PC-9 (cell line): ENCODE results near the gene SMIM14.

Experiments used
- EZH2 ChIP-seq: fragments of 200-600 bp; sonication (generic); IDR thresholded peaks from 2 replicates; pipeline ENCODE4 v1.8.0; 2017; ENCODE audit warnings: antibody characterized with exemption, low read depth
- TF ChIP-seq, protein P1 (sequence below): fragments of 200-600 bp; sonication (generic); conservative IDR thresholded peaks from 2 replicates; pipeline ENCODE4 v1.6.1; 2017; ENCODE audit warnings: mixed run types, antibody characterized with exemption, mild to moderate bottlenecking, moderate library complexity

DNA sequence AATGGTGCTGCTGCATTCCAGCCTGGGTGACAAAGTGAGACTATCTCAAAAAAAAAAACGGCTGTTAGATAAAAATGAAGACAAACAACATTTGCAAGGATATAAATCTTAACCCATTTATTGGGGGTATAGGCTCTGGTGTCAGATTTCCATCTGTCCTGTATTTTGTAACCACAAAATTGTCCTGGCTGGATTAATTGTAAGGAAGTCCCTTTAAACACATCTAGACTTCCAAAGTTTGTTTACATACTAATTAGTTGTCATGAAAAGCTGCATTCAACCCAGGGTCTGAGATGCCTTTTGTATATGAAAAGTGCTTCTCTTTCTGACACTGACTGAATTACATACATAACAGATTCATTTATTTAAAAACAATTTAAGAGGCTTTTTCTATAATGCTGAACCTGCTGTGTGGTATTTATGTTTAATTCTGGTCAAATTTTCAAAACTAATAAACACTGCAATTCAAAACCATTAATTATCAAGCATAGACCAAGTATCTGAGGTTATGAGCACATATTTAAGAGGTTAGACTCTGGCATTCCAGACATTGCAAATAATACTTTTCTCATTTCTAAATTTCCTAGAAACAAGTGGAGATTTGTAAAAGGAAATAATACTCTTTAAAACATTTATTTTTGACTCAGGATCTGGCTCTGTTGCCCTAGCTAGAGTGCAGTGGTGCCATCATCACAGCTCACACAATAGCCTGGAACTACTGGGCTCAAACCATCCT lies 93.9 kb downstream of the SMIM14 start:
- TF ChIP-seq, protein P1, sequence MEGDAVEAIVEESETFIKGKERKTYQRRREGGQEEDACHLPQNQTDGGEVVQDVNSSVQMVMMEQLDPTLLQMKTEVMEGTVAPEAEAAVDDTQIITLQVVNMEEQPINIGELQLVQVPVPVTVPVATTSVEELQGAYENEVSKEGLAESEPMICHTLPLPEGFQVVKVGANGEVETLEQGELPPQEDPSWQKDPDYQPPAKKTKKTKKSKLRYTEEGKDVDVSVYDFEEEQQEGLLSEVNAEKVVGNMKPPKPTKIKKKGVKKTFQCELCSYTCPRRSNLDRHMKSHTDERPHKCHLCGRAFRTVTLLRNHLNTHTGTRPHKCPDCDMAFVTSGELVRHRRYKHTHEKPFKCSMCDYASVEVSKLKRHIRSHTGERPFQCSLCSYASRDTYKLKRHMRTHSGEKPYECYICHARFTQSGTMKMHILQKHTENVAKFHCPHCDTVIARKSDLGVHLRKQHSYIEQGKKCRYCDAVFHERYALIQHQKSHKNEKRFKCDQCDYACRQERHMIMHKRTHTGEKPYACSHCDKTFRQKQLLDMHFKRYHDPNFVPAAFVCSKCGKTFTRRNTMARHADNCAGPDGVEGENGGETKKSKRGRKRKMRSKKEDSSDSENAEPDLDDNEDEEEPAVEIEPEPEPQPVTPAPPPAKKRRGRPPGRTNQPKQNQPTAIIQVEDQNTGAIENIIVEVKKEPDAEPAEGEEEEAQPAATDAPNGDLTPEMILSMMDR = no peak
- no peak for TF ChIP-seq EZH2
